Measurements from ENCODE around the gene CCDC68.

CCDC68 gene

DNA sequence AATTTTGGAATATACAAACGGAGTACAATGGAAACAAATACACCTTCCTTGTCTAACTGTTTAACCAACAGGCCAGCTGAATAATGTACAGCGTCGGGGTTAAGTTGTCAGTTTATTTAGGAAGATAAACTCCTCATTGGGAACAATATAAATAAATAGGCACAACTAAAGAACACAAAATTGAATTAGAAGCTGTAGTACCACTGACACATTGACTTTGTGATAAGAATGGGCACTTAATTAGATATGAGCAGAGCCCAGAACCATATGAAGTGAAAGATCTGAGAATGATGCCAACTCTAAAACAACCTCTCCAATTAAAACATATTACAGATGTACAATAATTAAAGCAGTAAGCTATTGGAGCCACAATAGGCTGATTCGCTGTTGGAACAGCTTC, 44.4 kb downstream of the CCDC68 start:
- DNase-seq, result no peak

DNA sequence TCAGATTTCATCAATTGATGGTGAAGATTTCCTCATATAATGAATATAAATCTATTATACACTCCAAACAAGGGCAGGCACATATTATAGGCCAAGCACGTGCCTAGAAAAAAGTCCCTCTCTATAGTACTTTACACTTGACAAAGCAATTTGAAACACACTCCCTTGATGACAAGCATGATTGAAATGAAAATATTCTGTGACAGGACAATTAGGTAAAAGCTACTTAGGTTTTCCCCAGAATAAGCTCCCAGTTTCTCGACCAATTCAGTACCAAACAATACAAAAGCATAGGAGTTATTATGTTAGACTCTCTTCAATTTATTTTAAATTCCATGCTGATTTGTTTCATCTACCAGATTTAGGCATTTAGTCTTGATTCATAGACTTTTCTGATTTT, 47.7 kb downstream of the CCDC68 start:
- no peak for DNase-seq

DNA sequence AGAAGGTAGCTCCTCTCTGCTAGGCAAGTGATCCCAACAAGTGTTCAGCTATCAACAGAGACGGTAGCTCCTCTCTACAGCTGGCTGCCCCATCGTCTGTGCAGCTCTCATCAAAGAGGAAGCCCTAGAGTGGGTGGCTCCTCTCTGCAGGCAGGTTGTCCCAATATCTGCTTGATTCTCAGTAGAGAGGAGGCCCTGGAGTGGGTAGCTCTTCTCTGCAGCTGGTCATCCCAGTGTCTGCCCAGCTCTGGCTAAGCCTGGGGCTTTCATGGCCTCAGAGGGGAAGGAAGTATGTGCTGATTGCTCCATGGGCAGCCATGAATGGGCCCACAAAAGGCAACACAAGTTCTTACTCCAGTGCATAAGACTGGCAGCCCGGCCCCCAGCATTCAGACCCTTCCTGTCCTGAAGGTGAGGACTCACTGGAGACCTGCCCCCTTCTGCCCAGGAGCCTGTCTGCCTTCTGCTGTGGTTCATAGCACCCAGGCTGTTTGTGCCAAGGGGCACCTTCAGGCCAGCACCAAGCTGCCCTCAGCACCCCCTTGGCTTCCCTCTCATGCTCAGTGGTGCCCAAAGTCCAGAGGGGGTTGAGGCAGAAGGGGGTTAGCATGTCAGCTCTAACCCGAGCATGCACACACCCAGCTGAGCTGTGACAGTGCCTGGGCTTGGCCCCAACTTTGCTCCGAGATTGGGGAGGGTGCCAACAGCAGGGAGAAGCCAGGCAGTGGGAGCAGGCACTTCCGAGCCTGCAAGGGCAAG, 48.9 kb downstream of the CCDC68 start:
- DNase-seq, result no peak

DNA sequence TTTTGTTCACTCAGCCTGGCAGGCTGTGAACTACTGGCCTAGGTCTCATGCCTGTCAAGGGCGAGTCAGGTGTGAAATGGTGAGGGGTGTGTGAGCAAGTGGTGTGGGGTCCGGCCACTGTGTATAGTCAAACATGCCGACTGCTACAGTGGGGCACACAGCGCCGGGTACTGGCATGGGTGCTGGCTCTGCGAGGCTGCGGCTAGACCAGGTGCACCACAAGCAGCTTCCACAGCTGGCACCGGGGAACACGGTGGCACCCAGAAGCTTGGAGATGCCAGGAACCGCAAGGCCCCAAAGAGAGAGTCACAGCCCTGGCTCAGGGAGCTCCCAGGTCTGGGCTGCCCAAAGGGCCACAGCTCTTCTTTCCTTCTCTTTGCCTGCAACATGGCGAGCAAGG, 49.7 kb downstream of the CCDC68 start:
- DNase-seq, result no peak

DNA sequence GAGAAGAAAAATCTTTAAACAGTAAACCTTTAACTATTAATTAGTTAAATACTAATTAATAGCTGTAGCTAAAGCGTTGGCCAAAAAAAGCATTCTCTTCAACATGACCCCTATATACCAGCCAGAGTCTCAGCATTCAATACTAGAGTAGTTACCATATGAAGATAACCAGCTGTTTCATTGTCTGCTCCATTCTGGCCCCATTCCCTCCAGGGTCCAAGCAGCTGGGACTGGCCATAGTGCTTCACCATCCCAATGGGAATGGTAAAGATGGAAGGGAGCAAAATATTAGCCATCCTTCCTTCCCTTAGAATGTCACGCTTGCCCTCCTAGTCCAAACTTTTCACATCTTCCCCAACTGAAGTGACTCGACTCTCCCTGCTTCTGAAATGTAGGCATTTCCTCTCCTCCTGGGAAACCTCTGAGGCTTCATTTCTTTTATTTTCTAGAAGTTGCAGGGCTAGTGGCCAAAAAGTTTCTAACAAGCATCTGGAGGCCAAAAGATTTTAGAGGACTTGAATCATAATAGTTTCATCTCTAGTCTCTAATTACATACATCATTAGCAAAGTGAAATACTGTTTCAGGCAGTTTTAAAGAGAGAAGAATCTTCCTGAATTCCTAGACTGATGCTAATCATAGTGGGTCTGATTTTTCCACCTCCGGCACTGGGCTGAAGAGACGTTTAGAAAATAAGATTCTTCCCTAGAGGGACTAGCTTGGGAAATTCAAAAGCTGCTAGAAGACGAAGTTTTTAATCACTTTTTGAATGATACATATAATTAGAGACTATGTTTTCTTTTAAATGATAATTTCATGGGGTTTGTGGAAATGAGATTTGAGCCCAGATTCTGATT, 52.7 kb downstream of the CCDC68 start:
- DNase-seq, result no peak

DNA sequence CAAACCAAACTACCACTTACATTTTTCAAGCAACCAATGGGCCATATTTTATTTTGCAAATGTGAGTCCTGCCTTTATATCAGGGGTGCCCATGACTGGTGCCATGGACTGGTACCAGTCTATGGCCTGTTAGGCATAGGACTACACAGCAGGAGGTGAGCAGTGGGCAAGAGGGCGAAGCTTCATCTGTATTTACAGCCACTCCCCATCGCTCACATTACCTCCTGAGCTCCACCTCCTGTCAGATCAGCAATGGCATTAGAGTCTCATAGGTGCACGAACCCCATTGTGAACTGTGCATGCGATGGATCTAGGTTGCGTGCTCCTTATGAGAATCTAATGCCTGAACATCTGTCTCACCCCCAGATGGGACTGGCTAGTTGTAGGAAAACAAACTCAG, 53.6 kb downstream of the CCDC68 start:
- DNase-seq, result no peak

DNA sequence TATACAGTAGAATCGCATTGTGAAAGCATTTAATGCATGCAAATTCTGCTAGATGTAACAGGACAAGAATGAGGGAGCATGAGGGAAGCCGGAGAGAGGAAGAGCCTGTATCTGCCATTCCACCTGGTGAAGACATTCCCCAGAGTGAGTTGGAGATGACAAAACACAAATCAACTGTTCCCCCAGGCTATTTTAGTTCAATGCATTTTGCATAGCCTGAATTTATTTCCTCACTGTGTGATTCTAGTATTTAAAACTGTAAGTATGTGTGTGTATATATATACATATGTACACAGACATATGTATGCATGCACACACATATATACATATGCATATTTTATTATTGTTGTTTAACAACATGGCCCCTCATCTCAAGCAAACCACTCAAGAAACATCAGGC, 54.7 kb downstream of the CCDC68 start:
- DNase-seq, result no peak

DNA sequence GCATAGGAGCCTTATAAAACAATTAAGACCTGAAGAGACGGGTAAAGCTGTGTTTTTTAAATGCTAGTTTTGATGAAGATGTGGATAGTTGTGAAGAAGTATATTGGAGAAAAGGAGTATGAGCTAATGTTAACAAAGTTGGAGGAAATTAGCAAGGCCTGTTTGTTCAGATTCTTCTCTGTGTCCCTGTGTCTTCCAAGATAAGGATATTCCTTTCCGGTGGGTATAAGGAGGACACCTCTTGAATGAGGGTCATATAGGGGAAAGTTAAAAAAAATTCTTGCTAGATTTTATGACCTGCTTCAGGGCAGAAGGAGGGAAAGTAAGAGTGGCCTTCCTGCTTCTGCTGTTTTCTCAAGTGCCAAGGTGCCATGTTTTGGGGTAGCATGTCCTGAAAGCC, 59.0 kb downstream of the CCDC68 start:
- DNase-seq, result no peak

DNA sequence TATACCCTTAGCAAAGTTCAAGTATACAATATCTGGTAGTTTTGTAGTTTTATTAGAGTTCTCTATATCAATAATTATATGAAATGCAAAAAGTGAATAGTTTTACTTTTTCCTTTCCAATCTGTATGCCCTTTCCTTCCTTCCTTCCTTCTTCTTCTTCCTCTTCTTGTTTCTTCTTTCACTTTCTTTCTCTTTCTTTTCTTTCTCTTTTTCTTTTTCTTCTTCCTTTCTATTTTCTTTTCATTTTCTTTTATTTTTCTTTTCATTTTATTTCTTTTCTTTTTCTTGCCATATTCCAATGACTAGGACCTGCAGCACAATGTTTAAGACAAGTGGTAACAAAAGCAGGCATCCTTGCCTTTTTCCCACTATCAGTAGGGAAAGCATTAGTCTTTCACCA, 59.8 kb downstream of the CCDC68 start:
- no peak for DNase-seq

DNA sequence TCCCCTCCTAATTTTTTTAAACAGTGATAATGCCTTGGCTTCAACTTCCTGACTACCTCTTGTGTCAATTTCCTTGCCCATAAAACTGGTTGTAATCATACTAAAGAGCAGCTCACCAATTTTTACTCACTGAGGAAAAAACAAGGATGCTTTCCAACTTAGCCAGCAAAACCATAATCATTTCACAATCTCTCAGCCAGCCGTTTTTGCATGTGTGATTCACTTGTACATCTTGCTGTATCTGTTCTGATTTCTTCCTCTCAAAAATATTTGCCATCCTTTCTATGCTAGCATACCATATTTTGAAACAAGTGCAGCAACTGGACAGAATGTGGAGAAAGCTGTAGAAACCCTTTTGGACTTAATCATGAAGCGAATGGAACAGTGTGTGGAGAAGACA, 70.3 kb downstream of the CCDC68 start:
- DNase-seq, result no peak

DNA sequence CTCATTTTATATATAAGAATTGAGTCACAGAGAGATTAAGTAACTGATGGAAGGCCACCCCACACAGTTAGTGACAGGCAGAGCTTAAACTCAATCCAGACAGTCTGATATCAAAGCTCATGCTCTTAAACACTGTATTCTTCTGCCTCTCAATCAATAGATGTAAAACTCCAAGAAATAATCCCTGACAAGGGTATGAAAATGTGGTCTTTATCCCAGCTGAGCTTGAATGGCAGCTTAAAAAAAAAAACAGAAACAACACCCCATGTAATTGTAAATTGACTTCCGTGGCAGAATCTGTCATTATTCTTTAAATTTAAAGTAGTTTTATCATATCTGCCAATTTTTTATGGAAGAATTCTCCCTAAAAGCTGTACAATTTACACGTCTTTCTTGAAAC, 70.9 kb downstream of the CCDC68 start:
- no peak for DNase-seq

DNA sequence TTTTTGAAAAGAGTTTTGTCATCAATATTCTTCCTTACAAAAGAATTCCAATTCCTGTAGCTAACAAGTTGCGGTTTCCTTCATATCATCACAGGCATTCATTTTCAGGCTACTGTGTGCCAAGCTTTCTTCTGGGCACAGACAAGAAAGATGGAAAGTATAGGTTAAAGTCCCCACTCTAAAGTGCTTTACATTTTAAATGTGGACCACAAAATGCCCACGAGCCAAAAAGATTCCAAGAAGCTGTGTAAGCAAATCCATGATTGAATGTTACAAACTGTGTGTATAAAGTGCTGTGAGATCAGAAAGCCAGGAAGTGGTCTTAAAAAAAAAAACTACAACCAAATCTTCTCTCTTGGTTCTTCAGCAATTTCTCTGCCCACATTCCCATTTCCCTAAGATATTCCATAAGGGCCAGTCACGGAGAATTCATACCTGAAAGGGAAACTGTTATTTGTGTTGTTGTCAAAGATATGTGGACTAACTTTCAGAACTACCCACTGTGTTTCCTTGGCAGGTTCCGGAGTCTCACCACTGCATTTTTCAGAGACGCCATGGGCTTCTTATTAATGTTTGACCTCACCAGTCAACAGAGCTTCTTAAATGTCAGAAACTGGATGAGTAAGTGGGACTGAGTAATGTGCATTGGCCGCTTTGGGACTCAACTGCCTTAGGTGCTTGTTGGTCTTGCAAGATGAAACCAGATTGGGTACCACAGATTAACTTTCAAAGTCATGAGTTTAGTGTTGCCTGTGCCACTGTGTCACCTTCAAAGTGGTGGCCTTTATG, 75.3 kb downstream of the CCDC68 start:
- DNase-seq, result no peak

DNA sequence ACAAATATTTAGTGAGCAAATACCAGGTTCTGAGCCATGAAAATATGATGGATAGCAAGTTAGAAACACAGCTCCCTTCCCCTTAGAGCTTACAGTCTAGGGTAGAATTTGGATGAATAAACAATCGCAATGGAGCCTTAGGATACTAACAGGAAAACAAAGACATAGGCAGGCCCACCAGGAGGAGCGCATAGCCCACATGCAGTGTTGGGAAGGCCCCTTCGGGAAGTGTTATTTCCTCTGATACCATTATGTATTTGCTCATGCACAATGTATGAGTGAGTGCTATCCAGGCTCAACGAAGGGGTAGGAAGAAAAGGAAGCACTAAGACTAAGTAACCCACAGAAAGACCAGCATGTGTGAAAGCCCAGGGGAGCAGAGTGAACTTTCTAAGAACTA, 76.9 kb downstream of the CCDC68 start:
- no peak for DNase-seq

DNA sequence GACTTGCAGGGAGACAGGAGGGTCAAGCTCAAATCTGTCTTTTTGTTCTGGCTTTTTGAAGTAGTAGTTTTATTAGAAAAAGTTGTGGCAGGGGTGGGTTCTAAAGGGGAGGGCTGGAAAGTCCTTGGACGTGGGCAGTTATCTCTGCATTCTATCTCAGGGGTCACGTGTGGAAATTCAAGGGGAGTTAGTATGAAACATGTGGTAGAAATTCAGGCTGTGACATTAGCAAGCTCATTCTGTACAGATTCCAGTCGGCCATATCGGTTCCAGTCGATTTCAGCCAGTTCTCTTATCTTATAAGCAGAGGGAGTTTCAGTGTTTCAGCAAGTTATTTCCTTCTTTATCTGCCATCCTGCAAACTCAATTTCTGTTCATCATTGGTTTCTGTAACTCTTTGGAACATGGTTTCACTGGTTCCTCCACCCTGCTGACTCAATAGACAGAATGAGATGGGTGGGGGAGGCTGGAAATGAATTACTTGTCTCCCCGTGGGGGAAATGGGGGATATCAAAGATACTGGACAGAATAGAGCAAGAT, 78.0 kb downstream of the CCDC68 start:
- DNase-seq, result no peak

DNA sequence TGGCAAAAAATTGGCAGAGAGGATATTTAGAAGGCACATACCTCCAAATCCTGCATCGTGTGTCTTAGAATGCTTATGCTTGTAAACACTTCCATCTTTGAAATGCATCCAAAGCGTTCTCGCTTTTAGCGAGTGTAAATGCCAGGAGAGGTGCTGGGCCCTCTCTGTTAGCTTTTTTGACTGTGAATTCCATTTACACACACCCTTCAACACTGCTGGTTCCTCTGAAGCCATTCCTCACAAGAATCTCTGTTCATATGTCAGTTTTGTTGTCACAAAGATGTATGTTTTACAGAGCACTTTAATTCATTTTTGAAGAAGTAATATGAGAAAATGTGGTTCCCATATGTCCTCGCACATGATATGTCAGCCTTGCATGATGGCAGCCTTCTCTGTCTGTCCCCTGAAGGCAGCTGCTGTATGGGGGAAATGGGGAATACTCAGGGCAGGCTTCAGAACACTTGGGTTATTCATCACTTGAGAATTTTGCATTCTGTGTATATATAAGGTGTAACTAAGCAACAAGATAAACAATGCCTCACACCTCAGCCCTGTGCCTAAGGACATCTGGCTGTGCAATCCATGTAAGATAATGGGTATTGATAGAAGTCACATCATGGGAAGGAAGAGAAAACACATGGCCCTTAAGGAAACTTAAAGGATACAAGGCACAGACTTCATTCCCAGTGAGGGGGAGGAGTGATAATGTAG, 78.7 kb downstream of the CCDC68 start:
- DNase-seq, result no peak

DNA sequence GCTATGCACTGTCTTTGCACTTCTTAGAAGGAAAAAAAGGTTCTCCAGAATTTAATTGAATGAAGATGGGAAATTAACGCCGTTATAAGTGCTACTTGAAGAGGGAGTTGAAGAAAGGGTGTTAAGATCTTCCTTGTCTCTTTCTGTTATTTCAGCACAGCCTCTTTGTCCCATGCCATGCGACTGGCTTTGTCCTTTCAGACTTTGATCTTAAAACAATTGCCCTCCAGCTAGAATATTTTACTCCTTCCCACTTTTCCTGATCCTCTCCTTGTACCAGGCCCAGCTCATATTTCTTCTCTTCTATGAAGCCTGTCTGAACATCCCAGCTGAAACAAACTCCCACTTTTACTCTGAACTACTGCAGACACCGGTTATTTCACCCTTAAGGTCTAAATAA, 79.6 kb downstream of the CCDC68 start:
- DNase-seq, result no peak

DNA sequence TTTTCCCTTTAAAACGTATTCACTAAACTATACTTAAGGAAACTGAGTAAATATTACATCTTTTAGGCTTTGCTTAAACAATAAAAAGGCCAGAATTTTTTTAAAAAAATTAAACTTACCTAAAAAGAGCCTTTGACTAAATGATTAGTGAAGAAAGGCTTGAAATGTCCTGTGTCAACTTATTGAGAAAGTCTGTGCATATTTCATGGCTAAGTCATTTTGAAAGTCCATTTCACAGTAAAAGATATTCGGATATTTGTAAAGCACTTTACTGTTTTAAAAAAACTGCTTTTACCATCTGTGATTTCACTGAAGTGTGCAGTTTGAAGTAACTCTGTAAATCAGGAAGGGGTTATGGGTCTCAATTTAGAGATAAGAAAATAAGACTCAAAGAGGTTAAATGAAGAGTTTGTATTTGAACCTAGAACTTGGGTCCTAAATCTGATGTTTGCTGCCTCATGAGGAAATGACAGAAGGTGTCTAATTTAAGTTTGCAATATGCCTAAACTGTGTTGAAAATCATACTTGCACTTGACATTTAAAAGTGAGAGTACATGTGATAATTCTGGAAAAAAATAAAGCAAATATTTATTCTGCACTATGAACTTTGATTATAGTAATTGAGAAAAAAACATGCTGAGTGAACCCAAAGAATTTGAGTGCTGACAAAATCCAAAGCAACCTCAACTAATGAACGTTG, 80.5 kb downstream of the CCDC68 start:
- no peak for DNase-seq

DNA sequence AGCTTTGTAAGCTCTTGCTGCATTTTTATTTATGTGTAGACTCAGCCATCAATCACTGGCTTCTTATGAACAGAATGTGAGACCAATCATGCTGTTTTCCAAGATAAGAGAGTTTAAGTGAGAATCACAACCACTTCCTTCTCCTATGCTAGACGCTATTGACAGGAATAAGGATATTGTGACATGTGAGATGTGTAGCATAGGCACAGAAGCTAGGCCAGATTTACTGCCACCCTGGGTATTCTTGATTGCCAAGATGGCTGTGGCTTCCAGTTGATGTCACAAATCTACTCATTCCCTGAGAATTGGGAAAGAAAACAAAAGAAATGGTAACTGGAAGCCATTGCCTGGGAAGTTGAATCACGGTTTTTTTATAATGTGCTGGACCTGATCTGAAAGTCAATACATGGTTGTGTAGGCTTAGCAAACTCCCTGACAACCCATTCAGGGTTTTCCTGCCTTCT, 81.1 kb downstream of the CCDC68 start:
- no peak for DNase-seq

DNA sequence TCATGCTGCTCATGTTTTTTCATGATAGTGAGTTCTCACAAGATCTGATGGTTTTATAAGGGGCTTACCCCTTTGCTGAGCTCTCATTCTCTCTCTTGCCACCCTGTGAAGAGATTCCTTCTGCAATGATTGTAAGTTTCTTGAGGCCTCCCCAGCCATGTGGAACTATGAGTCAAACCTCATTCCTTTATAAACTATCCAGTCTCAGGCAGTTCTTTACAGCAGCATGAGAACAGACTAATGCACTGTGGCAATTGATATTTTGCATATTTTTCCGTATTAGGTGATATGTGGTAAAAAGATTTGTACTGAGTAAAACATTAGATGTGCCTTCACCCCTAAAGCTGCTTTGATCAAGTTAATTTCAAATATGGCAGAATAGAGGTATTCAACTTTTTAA, 82.2 kb downstream of the CCDC68 start:
- DNase-seq, result no peak

DNA sequence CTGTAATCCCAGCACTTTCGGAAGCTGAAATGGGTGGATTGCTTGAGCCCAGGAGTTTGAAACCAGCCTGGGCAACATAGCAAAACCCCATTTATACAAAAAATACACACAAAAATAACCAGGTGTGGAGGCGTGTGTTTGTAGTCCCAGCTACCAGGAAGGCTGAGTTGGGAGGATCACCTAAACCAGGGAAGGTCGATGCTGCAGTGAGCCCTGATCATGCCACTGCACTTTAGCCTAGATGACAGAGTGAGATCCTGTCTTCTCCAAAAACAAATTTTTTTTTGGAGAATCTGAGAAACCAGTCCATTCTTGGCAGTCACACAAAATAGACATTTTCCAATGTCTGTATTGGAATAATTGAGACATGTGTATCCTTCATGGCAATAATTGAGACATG, 84.2 kb downstream of the CCDC68 start:
- DNase-seq, result no peak

DNA sequence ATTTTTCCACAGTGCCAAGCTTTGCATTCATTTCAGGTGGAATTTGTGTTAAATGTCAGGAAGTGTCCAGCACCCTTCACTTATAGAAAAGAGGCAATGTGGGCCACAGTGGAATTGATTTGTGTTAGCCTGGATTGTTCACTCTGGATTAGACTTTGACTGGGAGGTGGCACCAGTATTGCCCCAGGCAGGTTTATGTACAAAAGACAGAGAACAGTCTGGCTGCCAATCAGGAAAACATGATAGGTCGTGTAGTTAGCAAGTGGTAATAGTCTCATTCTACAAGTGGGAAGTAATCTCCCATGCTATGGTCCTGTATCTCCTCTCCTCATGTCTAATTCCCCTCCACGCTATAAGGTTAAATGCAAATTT, 85.4 kb downstream of the CCDC68 start:
- DNase-seq, result no peak

DNA sequence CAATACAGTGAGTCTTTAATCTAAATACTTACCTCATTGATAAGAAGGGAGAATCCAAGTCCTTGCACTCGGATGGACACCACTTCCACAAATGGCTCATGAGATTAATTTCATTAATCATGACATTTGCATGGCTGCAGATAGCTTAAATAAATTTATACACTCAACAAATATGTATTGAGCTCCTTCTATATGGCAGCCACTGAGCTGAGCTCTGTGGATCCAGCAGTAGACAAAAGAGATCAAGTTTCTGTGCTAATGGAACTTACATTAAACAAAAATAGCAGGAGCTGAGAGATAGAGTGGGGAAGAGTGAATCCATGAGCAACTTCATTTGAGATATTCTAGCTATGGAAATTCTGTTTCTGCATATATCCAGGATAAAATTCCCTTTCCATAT, 86.6 kb downstream of the CCDC68 start:
- DNase-seq, result no peak

All from activated effector memory CD4-positive, alpha-beta T cell treated with anti-CD3 and anti-CD28 coated beads, Interleukin-2, amount 50 U/mL, for 16 hours (primary cell).